Hepatocyte (in vitro differentiated cells): ENCODE data around the gene CCT8. TPM values are rescaled to one million over a fixed set of nuclear protein-coding genes. Genes with fewer than 3 reads are reported as not detected.

Source experiments
- DNase-seq: peaks from one replicate; pipeline ENCODE4 v3.0.0-alpha.2; 2016; ENCODE audit warnings: low spot score
- H2AFZ ChIP-seq: fragments of 200-600 bp; sonication (generic); 2 replicates; pipeline ENCODE4 v1.6.0; 2016; ENCODE audit warnings: antibody characterized with exemption, mild to moderate bottlenecking
- H3K27ac ChIP-seq: fragments of 200-600 bp; sonication (generic); 2 replicates; pipeline ENCODE4 v1.5.1; 2016; ENCODE audit warnings: mild to moderate bottlenecking
- H3K27me3 ChIP-seq: fragments of 200-600 bp; sonication (generic); 2 replicates; pipeline ENCODE4 v1.6.1; 2016
- H3K36me3 ChIP-seq: fragments of 200-600 bp; sonication (generic); replicated peaks from 2 replicates; pipeline ENCODE4 v1.5.1; 2016; ENCODE audit warnings: low read depth; ENCODE audit not compliant: insufficient read depth
- H3K4me1 ChIP-seq: fragments of 200-600 bp; sonication (generic); 2 replicates; pipeline ENCODE4 v1.5.1; 2016; ENCODE audit warnings: mild to moderate bottlenecking, moderate library complexity; ENCODE audit not compliant: insufficient read depth
- H3K4me2 ChIP-seq: fragments of 200-600 bp; sonication (generic); 2 replicates; pipeline ENCODE4 v1.6.0; 2016
- H3K4me3 ChIP-seq: fragments of 200-600 bp; sonication (generic); 2 replicates; pipeline ENCODE4 v1.5.1; 2016; ENCODE audit warnings: mild to moderate bottlenecking
- H3K79me2 ChIP-seq: fragments of 200-600 bp; sonication (generic); 2 replicates; pipeline ENCODE4 v1.6.0; 2017; ENCODE audit warnings: mild to moderate bottlenecking
- H3K9me2 ChIP-seq: fragments of 200-600 bp; sonication (generic); replicated peaks from 2 replicates; pipeline ENCODE4 v1.6.0; 2017; ENCODE audit warnings: mild to moderate bottlenecking; ENCODE audit not compliant: insufficient read depth
- H3K9me3 ChIP-seq: fragments of 200-600 bp; sonication (generic); 2 replicates; pipeline ENCODE4 v1.5.1; 2016; ENCODE audit warnings: low read depth, mild to moderate bottlenecking
- H4K20me1 ChIP-seq: fragments of 200-600 bp; sonication (generic); 2 replicates; pipeline ENCODE4 v1.6.0; 2016; ENCODE audit warnings: mild to moderate bottlenecking; ENCODE audit not compliant: insufficient read depth, poor library complexity, severe bottlenecking
- EZH2 ChIP-seq: fragments of 200-600 bp; sonication (generic); IDR thresholded peaks from 2 replicates; pipeline ENCODE4 v1.6.1; 2016; ENCODE audit warnings: antibody characterized with exemption, mild to moderate bottlenecking, borderline replicate concordance
- EZH2phosphoT487 ChIP-seq: fragments of 200-600 bp; sonication (generic); IDR thresholded peaks from one replicate; pipeline ENCODE4 v1.6.1; 2018; ENCODE audit warnings: antibody characterized with exemption, mild to moderate bottlenecking, low read depth, moderate library complexity; ENCODE audit not compliant: unreplicated experiment, severe bottlenecking
- WGBS: methylation state at CpG from one replicate; pipeline ENCODE4 v1.1.6; 2016; ENCODE audit warnings: low lambda C conversion rate; ENCODE audit errors: missing lambda C conversion rate; 5-methylcytosine and 5-hydroxymethylcytosine counted together
- polyA plus RNA-seq: library from polyadenylated mRNA; unstranded; fragments of >200 nt; fragmentation: Nextera tagmentation; extraction: Ambion mirVana; gene quantifications from 2 replicates; pipeline ENCODE4 v1.2.1, GENCODE V29; 2016
- total RNA-seq: library from RNA; depleted of rRNA; stranded (reverse); fragments of >200 nt; gene quantifications from 2 replicates; pipeline ENCODE4 v1.2.3, GENCODE V29; 2014
- TF ChIP-seq, protein P1 (sequence below): fragments of 200-600 bp; sonication (generic); IDR thresholded peaks from 2 replicates; pipeline ENCODE4 v1.5.1; 2016; ENCODE audit warnings: antibody characterized with exemption, mild to moderate bottlenecking; ENCODE audit not compliant: poor library complexity

The CCT8 gene
- total and polyA plus RNA-seq, 2 experiments from 2014 or later, result 125 to 196 TPM

DNA sequence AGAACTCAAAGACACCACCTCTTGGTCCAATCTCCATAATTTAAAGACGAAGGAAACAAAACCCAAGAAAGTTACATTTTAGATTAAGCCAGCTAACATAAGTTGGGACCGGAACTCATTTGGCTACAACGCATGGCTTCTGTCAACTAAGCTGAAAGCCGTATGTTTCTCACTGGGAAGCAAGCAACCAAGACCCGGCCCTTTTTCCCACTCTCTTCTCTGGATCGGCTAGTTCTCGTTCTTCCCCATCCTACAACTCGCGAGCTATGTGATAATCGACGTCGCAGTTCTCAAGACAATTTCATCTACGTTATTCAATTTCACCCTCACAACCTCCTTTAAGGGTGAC lies 601 bp downstream of the CCT8 start:
- no peaks in the 10 kb centered on the region for H3K9me3 ChIP-seq
- peak overlapping the region; percentile 83 for H3K4me2 ChIP-seq
- no peaks in the 10 kb centered on the region for H3K9me2 ChIP-seq
- 0% methylated on average over 13 of the region's 13 CpGs for WGBS
- TF ChIP-seq EZH2phosphoT487, result no peak
- no peak for TF ChIP-seq EZH2
- TF ChIP-seq, protein P1, sequence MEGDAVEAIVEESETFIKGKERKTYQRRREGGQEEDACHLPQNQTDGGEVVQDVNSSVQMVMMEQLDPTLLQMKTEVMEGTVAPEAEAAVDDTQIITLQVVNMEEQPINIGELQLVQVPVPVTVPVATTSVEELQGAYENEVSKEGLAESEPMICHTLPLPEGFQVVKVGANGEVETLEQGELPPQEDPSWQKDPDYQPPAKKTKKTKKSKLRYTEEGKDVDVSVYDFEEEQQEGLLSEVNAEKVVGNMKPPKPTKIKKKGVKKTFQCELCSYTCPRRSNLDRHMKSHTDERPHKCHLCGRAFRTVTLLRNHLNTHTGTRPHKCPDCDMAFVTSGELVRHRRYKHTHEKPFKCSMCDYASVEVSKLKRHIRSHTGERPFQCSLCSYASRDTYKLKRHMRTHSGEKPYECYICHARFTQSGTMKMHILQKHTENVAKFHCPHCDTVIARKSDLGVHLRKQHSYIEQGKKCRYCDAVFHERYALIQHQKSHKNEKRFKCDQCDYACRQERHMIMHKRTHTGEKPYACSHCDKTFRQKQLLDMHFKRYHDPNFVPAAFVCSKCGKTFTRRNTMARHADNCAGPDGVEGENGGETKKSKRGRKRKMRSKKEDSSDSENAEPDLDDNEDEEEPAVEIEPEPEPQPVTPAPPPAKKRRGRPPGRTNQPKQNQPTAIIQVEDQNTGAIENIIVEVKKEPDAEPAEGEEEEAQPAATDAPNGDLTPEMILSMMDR, result no peak
- H3K79me2 ChIP-seq, result peaks cover 53% of the 10 kb centered on the region
- no peaks in the 10 kb centered on the region for H3K36me3 ChIP-seq
- peak overlapping the region; percentile 88 for H3K27ac ChIP-seq
- peak; percentile 45 for DNase-seq
- peak overlapping the region; percentile 48 for H2AFZ ChIP-seq
- peaks cover 6% of the 10 kb centered on the region for H3K4me1 ChIP-seq
- H3K27me3 ChIP-seq, result no peaks in the 10 kb centered on the region
- peak overlapping the region; percentile 53 for H3K4me3 ChIP-seq
- peaks cover 28% of the 10 kb centered on the region for H4K20me1 ChIP-seq

DNA sequence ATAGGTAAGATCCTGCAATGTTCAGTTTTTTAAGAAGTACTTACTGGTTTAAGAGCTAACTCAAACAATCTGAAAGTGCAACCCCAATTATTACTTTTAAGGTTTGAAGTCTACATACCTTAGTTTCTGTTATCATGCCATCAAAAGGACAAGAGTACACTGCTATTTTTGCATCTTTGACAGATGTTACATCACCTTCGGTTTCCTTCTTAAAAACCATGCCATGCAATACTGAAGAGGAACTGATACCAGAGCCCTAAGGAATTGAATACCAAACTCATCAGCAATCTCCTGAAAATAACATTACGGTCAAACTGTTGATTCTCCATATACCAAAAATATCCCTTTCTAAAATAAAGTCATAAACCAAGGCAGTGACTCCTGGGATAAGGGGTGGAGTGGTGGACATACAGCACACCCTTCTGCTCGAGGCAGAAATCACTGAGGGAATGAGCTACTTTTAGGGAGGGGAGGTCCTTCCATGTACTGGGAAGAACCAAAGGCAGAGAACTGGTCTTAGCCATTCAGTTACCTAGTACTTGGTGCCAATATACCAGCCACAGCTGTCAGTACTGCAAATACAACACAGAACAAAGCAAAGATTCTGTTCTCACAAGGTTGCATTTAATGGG lies 8.5 kb downstream of the CCT8 start:
- Histone ChIP-seq H3K27me3 (no peaks in the 10 kb centered on the region), H3K36me3 (peaks cover 8% of the 10 kb centered on the region), H3K4me3 (no peak overlapping the region), H3K9me2 (no peaks in the 10 kb centered on the region), H3K27ac (no peak overlapping the region), H3K4me1 (no peaks in the 10 kb centered on the region), H4K20me1 (peaks cover 3% of the 10 kb centered on the region), H2AFZ (no peak overlapping the region), H3K9me3 (no peaks in the 10 kb centered on the region), H3K4me2 (no peak overlapping the region), H3K79me2 (peaks cover 29% of the 10 kb centered on the region)
- no peak for DNase-seq
- 95% methylated on average over 3 of the region's 3 CpGs for WGBS
- TF ChIP-seq EZH2phosphoT487 (no peak), EZH2 (no peak)
- TF ChIP-seq, protein P1, result no peak

DNA sequence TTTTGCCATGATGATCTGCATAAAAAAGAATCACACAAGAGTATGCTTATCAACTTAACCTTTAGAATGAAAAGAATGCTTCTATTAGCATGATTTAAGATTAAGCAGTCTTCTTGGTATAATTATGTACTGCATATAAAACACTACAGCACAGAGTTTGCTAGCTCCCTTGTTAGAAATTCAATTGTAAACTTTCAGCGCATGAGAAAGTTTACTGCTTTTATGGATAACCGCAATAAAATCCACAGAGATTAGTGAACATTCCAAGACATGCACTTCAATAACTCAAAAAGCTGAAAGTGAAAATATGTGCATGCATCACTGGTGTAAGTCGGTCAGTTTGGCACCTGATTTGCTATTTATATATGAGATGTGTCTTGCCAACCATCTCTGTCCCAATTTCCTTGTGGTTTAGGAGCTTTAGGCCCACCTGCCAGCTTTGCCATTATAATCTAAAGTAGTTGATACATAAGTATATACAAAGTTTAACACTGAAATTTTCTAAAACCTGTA lies 16.9 kb downstream of the CCT8 start:
- no peaks in the 10 kb centered on the region for H4K20me1 ChIP-seq
- no peak overlapping the region for H2AFZ ChIP-seq
- no peak overlapping the region for H3K4me3 ChIP-seq
- H3K9me3 ChIP-seq, result no peaks in the 10 kb centered on the region
- DNase-seq, result no peak
- no peaks in the 10 kb centered on the region for H3K9me2 ChIP-seq
- H3K4me2 ChIP-seq, result no peak overlapping the region
- no peaks in the 10 kb centered on the region for H3K79me2 ChIP-seq
- 73% methylated on average over 3 of the region's 3 CpGs for WGBS
- H3K36me3 ChIP-seq, result peaks cover 3% of the 10 kb centered on the region
- TF ChIP-seq EZH2 (no peak), EZH2phosphoT487 (no peak)
- TF ChIP-seq, protein P1, result no peak
- no peaks in the 10 kb centered on the region for H3K4me1 ChIP-seq
- no peak overlapping the region for H3K27ac ChIP-seq
- H3K27me3 ChIP-seq, result no peaks in the 10 kb centered on the region
